GM21367 (cell line): Measurements from ENCODE around the gene CPNE9.

Source experiments
- ATAC-seq: cut with Tn5 transposase; IDR thresholded peaks from one replicate; pipeline ENCODE4 v1.9.1; 2021; ENCODE audit not compliant: unreplicated experiment

Gene CPNE9

DNA sequence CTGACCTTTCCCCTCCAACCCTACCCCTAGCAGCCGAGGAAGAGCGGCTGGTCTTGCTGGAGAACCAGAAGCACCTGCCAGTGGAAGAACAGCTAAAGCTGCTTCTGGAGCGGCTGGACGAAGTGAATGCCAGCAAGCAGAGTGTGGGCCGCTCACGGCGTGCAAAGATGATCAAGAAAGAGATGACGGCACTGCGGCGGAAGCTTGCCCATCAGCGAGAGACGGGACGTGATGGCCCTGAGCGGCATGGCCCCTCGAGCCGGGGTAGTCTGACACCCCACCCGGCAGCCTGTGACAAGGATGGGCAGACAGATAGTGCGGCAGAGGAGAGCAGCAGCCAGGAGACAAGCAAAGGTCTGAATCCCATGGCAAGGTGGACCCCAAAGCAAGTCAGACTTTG lies 39.9 kb downstream of the CPNE9 start:
- no peak for ATAC-seq

DNA sequence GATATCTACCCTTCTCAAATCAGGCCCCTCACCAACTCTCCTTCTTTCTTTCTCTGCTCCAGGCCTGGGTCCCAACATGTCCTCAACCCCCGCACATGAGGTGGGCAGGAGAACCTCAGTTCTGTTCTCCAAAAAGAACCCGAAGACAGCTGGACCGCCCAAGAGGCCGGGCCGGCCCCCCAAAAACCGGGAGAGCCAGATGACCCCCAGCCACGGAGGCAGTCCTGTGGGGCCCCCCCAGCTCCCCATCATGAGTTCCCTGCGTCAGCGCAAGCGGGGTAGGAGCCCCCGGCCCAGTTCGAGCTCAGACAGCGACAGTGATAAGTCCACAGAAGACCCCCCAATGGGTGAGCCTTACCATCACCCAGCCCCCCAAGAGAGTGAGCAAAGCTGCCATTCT lies 40.5 kb downstream of the CPNE9 start:
- ATAC-seq, result no peak

DNA sequence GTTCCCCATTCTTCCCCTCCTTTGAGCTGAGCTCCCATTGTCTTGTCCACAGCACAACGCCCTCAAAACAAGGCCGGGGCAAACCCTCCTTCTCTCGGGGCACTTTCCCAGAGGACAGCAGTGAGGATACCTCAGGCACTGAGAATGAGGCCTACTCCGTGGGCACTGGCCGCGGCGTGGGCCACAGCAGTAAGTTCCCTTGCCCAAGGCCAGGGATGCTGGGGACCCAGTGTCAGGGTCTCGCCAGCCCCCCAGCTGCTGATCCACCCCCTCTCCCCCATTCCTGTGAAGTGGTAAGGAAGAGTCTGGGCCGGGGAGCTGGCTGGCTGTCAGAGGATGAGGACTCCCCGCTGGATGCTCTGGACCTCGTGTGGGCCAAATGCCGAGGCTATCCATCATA lies 41.9 kb downstream of the CPNE9 start:
- ATAC-seq, result no peak

DNA sequence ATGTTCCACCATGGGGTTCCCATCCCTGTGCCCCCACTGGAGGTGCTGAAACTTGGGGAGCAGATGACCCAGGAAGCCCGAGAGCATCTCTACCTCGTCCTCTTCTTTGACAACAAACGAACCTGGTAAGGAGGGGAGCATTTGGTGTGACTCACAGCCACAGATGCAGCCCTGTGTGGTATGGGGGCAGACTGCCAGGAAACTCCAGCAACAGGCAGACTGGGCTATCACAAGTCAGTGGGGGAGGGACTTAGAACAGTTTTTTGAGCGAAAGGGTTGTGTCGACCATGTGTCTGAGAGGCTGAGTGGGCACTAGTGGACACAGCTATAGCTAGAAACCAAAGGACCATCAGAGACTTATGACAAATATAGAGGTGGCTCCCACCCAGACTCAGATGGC lies 42.7 kb downstream of the CPNE9 start:
- ATAC-seq, result no peak

DNA sequence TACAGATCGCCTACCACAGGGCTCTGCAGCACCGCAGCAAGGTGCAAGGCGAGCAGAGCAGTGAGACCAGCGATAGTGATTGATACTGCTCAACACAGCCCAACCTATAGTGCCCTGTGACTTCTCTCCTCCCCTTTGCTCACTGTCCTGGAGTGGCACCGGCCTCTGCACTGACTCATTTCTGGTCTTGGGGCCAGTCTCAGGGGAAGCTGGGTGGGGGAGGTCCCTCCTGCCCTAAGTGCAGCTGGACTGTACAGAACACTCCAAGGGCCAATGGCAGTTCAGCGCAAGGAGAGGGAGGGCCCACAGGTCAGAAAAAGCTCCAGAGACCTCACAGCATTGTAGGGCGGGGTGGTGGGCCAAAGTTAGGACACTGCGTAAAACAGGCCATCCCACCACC lies 43.6 kb downstream of the CPNE9 start:
- no peak for ATAC-seq

DNA sequence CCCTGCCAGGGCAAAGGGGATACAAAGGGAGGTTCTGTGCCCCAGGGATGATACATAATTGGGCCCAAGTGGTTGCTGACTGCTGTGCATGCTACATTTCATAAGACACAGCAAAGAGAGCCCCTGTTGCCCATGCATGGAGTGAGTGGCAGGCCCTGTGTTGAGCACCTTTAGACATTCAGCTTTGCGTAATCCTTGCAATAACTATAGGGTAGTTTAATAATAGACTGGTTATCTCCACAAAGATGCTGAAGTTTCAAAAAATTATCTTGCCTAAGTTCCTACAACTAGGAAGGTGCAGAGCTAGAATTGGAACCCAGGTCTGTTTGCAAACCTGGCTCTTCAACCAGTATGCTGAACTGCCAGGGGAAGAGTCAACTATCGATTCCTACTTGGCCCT lies 44.4 kb downstream of the CPNE9 start:
- no peak for ATAC-seq

DNA sequence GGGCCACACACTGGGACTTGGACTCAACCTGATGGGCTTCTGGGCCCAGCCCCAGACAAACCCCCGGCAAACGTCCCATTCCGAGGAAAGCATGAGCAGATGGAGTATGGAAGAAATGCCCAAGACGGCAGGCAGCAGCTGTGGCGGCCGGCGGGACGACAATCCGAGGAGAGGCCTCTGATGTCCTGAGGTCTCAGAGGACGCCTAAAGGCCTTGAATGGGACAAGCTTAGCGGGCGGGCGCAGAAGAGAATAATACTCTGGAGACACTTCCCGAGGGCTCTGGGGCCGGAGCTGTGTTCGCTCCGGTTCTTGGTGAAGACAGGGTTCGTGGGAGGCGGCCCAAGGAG lies 45.6 kb downstream of the CPNE9 start:
- ATAC-seq, result no peak

DNA sequence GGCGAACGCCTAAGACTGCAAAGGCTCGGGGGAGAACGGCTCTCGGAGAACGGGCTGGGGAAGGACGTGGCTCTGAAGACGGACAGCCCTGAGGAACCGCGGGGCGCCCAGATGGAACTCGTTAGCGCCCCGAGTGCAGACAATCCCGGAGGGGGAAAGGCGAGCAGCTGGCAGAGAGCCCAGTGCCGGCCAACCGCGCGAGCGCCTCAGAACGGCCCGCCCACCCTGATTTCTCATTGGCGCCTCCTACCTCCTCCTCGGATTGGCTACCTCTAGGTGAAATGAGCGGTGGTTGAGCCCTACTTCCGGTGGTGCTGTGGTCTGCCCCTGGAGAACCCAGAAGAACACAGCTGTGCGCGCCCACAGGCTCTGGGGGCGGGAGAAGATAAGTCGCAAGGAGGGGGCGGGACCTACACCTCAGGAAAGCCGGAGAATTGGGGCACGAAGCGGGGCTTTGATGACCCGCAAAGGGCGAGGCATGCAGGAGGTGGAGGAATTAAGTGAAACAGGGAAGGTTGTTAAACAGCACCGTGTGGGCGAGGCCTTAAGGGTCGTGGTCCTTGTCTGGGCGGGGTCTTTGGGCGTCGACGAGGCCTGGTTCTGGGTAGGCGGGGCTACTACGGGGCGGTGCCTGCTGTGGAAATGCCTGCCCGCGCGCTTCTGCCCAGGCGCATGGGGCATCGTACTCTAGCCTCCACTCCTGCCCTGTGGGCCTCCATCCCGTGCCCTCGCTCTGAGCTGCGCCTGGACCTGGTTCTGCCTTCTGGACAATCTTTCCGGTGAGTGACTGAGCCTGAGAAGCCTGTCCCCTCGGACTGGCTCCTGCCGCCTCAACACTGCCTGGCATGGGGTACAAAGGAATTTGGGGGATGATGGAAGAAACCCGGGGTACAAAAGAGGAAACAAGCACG lies 46.3 kb downstream of the CPNE9 start, which contains the start of gene OGG1:
OGG1 (plus strand) TSS at position 308 of the 911 bp plus-strand sequence; CDS start at position 643, 335 bp downstream.
- ATAC-seq, result peak; percentile 86

DNA sequence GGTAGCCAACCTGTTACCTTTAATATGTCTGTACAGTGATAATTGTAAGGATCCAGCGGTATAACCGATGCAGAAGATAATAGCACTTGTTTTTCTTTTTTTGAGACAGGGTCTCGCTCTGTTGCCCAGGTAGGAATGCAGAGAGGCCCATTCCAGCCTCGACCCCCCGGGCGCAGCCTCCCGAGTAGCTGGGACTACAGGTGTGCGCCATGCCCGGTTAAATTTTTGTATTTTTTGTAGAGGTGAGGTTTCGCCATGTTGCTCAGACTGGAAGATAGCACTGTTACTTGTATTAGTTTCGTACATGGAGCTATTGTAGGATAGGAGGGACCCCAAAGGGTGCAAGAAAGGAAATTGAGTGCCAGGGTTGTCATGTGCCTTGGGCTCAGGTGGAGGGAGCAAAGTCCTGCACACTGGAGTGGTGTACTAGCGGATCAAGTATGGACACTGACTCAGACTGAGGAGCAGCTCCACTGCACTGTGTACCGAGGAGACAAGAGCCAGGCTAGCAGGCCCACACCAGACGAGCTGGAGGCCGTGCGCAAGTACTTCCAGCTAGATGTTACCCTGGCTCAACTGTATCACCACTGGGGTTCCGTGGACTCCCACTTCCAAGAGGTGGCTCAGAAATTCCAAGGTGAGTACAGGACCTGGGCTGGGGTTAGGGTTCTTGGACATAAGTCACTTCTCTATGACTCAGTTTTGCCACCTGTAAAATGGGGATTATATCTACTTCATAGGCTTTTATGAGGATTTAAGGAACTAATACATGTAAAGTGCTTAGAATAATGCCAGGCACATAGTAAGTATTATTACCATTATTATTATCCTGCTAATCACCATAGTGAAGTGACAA lies 47.2 kb downstream of the CPNE9 start:
- no peak for ATAC-seq

DNA sequence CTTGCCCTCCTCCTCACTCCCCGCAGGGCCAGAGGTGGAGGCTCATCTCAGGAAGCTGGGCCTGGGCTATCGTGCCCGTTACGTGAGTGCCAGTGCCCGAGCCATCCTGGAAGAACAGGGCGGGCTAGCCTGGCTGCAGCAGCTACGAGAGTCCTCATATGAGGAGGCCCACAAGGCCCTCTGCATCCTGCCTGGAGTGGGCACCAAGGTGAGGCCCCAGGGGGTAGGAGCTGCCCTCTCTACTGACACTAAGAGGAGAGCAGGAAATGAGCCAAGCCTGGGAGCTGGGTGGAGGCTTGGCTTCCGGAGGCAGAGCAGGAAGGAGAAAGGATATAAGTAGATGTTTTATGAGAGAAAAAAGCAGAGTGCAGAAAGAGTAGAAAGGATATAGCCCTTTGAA lies 51.0 kb downstream of the CPNE9 start:
- ATAC-seq, result no peak

DNA sequence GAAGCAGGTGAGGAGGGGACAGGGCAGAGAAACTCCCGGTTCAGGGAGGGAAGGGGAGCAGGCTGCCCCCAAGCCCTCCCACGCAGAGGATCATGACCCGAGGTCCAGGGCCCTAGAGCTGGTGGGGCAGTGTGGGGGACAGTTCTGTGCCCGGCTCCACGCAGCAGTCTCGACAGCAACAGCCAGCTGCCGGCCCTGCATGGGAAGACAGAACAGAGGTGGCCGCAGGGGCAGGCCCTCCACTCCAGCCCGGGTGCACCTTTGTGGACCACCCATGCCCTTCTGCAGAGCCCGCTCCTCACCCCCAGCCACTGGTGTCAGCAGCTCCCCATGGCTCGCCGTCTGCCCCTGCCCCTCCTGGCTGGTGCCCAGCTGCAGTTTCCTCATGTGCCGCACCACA lies 53.8 kb downstream of the CPNE9 start:
- ATAC-seq, result no peak

DNA sequence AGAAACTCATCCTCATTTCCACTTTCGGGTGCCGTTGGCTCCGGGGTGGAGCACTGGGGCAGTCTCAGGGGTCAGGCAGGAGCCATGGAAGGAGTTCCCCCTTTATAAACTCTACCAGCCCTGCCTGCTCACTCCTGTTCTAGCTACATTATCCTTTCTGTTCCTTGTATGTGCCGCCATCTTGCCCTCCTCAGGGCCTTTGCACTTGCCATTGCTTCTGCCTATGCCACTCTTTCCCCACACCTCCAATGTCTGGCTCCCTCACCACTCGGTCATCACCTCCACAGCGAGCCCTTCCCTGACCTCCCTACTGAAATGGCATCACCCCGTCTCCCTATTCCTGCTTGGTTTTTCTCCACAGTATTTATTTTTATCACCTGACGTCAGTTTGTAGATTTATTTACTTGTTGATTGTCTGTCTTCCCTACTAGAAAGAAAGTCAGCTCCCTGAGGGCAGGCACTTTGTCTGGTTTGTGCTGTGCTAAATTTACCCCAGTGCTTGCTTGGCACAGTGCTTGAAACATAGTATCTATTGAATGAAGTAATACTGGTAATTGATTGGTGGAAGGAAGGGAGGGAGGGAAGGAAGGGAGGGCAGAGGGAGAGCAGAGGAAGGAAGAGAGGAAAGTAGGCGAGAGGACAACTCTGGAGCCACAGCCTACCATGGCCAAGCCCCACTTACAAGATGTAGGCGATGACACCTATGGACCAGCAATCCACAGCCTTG lies 57.3 kb downstream of the CPNE9 start:
- ATAC-seq, result no peak

DNA sequence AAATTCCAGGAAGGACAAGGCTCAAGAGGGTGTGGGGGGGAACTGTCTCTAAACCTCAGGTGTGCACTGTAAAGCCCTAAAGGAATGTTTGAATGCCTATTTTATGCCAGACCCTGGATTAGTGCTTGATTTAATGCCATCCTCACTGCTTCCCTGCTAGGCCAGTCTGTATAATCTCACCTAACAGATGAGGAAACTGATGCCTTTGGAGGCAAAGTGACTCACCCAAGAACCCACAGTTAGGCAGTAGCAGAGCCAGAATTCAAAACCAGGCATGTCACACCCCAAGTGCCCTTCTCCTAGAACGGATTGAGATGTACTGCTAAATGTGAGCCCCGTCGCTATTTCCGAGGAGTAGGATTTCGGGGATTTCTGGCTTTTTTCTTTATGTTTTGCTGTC lies 58.3 kb downstream of the CPNE9 start:
- no peak for ATAC-seq

DNA sequence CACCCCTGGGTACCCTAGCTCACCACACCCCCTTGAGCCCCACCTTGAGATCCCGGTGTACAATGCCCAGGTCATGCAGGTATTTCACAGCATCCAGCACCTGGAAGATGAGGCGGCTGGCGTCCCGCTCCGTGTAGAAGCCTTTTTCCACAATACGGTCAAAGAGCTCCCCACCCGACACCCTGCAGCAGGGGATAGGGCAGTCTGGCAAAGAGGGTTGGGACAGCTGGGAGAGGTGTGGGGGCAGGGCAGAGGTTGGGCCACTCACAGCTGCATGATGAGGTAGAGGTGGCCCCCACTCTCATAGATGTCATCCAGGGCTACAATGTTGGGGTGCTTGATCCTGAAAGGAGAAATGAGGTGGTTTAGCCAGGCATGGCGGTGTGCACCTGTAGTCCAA lies 59.2 kb downstream of the CPNE9 start:
- ATAC-seq, result no peak

DNA sequence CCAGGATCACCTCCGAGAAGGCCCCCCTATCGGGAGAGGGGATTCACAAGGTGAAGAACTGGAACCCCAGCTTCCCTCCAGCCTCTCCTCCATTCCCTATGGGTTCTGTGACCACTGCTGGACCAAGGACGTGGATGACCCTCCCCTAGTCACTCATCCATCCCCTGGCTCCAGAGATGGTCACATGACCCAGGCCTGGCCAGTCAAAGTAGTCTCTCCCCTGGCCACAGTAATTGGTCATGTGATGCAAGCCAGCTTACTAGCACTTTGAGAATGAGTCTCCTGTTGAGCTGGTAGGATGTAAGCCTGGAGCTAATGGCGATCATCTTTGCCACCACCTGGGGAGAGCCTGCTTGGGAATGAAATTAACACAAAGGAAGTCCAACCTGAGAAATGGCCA lies 62.2 kb downstream of the CPNE9 start:
- ATAC-seq, result no peak

DNA sequence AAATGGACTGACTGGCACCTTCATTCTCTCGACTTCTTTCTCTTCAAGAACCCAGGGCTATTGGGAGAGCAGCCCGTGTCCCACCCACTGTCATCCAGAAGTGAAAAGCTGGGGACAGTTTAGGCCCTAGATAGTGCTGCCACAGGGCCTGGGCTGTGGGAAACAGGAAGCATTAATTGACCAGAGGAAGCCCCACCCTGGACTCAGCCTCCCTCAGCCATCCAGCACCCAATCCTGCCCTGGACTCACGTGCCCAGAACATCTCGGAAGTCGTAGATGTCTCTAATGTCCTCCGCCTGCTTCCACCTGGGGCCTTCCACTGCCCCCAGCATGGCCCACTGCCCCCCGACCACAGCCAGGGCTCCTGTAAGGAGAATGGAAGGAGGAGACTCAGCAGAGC lies 63.8 kb downstream of the CPNE9 start:
- no peak for ATAC-seq

DNA sequence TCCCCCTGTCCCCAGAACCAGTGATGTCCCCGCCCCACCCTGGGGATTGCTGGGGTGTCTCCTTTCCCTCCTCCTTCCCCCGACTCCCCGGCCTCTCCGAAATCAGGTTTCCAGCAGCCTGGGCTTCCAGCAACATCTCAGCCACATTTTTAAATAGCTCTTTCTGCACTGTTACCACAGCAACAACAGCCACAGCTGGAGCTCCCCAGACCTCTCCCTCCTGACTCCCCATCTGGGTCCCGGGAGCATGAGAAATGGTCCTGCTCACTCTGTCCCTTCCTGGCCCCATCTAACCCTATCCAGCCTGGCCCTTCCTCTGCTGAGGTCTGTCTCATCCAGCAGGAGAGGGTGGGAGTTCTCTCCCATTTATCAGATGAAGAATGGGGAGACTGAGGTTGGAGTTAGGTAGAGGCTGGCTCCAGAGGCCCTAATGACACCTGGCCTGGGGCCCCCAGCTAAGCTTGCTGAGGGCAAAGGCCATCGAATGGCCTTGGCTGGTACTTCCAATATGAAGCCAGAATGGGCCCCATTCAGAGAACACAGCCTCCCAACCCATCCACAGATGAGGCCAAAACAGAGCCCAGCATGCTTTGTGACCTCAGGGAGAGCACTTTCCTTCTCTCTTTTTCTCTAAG lies 64.6 kb downstream of the CPNE9 start:
- ATAC-seq, result no peak

DNA sequence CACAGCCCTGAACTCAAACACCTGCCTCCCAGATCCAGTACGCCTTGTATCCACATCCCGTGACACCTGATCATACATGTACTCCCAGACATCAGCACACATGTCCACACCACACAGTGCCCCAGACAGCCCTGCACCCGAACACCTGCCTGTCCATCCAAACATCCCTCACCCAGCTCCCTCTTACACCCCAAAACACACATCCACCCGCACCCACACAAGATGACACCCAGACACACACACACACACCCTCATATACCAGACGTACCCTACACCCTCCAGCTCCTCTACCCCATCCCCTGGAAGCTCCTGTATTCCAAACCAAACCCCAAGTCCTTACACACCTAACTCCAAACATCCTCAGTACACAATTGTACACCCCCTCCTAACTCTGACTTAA lies 65.4 kb downstream of the CPNE9 start:
- ATAC-seq, result no peak

DNA sequence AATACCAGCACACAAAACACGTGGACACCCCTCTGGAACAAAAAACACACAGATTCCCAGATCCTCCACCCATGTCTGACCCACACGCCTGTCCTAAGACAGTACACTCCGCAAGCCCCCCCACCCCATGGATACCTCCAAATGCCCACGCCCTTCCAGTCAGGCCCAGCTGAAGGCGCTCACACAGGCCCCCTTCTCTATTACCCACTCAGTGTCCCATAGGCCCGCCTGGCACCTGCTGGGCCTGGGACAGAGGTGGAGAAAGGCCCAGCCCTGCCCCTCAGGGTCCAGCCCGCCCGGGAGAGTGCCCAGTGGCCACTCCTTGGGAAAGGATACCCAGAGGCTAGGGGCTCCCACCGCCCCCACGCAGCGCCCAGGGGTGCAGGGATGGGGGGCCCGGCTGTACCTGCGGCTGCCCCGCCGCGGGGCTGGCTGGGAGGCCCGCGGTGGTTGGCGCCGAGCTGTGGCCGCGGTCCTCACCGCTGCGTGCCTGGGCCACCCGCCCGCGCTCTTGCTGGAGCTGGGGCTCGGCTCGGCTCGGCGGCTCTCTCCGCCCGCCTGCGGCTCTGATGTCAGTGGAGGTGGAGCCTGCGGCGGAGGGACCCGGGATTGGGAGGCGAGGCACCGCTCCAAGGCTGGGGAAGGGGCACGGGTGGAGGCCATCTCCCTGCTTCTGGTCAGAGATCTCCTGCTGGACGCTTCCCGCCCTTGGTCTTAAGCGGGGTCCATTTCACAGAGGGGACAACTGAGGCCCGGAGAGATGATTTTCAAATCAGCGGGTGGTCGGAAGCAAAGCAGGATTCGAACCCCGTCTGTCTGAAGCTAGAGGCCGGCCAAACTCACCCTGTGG lies 66.0 kb downstream of the CPNE9 start, which contains the start of gene CAMK1:
CAMK1 (minus strand) TSS at position 522 of the 850 bp plus-strand sequence. CDS start 2,198 bp downstream, outside the sequence.
- ATAC-seq, result no peak

DNA sequence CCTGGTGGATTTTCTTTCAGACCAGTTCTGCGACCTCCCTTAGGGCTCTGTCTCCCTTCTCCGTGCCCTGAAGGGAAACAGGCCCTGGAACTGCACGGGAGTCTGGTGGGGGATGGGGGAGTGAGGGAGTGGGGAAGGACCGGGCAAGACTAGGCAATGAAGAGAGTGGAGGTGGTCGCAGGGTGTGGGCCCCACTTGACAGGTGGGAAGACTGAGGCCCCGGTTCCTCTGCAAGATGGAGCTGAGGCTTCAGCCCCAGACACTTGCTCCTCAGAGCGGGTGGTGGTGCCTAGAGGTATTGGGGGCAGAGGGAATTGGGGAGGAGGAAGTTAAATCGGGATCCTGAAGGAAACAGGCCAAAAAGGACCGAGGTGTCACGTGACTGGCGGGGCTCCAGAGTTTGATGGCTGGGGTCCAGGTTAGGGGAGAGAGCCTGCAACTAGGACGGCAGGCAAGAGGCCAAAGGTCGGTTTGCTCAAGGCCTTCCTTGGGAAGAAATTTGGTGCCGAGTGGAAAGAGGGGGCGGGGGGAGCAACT lies 66.7 kb downstream of the CPNE9 start:
- no peak for ATAC-seq
